Dedifferentiated amniotic fluid mesenchymal stem cell (primary cell): Measurements from ENCODE around the gene SAPCD2.
"Not testable (repeated sequence)": the region's sequence is repeated elsewhere in the genome, so short reads cannot be mapped to it uniquely, and the experiment has no call there.

ENCODE experiments used
- DNase-seq: peaks from one replicate; pipeline ENCODE4 v3.0.0-alpha.2; 2016; ENCODE audit errors: extremely low spot score

Gene SAPCD2

DNA sequence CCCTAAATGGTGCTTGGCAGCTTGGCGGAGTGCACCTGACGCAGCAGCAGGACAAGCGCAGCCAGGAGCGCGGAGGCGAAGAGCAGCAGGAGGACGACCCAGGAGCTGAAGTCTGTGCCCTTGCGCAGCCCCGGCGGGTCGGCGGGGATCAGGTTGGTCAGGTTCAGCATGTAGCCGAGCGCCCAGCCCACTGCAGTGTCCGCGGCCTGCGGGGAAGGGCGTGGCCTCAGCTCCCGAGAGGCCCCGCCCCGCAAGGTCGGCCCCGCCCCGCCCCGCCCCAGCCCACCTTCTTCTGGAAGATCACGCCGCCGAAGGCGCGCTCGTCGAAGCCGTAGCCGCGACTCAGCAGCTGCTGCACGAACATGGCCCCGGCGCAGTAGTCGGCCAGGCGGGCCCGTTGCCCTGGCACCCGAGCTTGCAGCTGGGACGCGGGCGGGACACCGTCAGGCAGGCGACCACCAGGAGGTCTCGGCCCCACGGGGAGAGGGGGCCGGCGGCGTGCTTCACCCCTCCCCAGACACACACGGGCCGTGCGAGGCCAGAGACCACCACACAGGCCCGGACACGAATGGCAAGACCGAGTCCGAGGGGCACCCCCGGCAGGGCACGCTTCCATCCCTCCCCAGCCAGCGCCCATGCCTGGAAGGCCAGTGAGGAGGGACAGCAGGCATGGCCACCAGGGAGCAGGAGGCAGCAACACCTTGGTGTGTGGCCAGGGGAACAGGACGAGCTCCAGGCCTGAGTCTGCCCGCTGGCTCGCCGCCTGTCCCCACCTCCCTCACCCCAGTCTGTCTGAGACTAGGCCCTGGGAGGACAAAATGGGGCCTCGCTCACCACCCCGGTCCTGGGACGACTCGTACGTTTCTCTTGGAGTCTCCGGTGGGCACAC lies 21.5 kb downstream of the SAPCD2 start:
- DNase-seq: no peak

DNA sequence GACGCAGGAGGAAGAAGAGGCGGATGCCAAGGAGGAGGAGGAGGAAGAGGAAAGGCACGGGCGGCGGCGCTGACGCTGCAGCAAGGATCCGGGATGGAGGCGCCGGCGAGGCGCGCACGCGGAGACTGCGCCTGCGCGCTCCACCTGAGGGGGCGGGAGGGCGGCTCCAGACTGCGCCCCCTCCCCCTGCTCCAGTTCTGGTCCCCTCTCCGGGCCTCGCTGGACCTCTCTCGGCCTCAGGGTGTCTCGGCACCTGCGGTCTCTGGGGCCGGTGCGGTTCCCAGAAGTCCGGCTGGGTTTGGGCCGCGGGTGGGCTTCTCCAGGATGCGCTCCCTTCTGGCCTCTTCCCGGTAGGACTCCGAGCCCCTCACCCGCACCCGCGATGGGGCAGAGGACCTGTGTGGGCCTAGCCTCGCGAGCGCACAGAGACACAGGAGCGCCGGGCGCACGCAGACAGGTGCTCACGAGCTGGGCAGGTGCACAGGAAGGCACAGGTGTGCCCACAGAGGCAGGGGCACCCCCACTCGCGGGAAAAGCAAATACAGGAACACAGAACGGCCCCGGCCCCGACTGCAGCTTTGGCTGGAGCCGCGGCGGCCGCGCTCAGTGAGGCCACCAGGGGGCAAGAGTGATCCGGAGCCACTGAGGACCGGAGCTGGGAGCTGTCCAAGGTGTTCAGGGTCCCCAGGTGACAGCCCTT lies 24.1 kb downstream of the SAPCD2 start, which contains the start of gene NPDC1:
Gene NPDC1 (minus strand): TSS at position 90 of the 700 bp plus-strand sequence. CDS start 188 bp downstream, outside the sequence.
- DNase-seq: peak; percentile 61

- no peak for DNase-seq
Measured at GRCh38 chr9:137045294-137046087, 24.9 kb downstream of the SAPCD2 start.

- no peak for DNase-seq
Measured at GRCh38 chr9:137044502-137045177, 25.7 kb downstream of the SAPCD2 start.

DNA sequence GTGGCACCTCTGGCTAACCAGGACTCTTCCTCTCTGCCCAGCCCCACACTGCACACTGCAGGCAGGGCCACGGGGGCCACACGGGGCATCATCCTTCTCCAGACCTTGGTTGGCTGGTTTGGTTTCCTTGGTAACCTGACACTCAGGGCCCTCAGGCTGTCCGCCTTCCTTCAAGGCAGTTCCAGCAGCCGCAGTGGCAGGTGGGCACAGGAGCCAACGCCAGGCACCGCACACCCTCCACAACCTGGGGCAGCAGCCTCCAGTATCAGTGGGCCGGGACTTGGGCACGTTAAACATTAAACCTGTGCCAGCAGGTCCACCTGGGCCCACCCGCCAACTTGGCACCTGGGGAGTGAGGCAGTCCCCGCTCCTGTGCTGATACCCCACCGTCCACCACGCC lies 26.3 kb downstream of the SAPCD2 start:
- no peak for DNase-seq

- no peak for DNase-seq
Measured at GRCh38 chr9:137042751-137043727, 27.3 kb downstream of the SAPCD2 start.

GRCh38 chr9:137041124-137041523 lies 29.2 kb downstream of the SAPCD2 start:
- no peak for DNase-seq

DNA sequence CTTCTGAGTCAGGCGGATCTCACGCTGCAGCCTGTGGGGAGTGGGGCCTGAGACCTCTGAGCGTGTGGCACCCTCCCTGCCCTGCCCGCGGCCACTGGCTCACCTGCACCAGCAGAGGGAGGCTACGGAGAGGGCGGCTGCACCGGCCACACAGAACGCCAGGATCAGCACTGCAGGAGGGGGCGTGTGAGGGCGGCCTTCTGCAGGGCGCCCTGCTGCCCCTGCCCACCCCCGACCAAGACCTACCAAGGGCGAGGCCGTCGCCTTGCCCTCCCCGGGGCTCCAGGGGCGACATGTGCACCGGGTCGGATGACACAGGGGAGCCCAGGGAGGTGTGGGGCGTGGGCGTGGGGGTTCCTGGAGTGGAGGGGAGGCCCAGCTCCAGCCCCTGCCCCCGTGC lies 29.8 kb downstream of the SAPCD2 start:
- DNase-seq: no peak

- no peak for DNase-seq
Measured at GRCh38 chr9:137039611-137040366, 30.6 kb downstream of the SAPCD2 start.

DNA sequence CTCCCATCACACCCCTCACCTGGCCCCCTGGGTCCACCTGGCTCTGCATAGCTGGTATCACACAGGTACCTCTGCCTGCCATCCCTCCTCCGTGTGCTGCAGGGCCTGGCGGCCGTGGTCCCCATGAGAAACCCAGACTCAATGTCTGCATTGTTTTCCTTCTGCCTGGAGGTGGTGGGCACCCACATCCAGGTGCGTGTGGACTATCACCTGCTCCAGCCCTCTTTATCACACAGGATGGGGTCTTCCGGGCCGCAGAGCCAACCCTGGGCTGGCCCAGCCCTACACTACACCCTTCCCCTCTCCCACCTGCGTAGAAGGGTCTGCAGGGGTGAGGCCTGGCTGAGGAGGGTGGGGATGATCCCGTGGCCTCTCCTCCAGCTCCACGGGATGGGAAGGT lies 31.4 kb downstream of the SAPCD2 start:
- DNase-seq: no peak

DNA sequence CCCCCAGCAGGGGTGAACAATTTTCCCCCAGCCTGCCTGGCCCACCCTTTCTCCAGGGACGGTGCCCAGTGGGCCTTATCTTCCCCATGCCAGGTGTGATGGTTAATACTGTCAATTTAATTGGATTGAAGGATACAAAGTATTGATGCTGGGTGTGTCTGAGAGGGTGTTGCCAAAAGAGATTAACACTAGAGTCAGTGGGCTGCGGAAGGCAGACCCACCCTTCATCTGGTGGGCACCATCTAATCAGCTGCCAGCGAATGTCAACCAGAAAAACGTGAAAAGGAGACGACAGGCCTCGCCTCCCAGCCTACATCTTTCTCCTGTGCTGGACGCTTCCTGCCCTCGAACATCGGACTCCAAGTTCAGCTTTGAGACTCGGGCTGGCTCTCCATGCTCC lies 32.9 kb downstream of the SAPCD2 start:
- DNase-seq: no peak

DNA sequence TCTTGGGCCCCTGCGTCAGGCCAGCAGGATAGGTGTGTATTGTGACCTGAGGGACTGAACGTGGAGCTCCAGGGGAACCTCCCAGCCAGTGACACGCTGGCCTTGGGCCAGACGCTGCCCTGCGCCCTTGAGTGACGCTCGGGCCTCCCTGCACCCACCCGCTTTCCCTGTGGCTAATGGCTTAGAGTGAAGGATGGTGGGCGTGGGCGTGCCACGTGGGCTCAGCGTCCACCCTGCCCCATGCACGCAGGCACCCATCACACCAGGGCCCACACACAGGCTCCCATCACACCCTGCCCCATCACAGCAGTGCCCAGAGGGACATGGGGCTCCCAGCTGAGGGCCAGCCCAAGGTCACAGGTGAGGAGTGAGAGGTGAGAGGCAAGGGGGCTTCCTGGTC lies 33.3 kb downstream of the SAPCD2 start:
- no peak for DNase-seq

GRCh38 chr9:137035937-137036336 lies 34.4 kb downstream of the SAPCD2 start:
- DNase-seq: no peak

DNA sequence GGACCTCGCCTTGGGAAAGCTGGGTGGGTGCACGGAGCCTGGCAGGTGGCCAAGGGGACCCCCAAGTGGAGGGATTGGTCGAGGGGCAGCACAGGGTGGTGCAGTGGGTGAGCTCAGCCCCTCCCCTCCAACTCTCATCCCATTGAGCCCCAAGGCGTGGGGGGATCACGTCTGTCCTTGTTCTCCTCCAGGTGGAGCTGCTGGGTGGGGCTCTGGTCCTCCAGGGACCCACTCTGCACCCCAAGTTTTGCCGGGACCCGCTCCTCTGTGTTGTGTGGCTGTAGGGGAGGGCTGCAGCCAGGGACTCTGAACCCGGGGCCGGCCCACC lies 34.9 kb downstream of the SAPCD2 start:
- DNase-seq: no peak

- peak; percentile 63 for DNase-seq
Measured at GRCh38 chr9:137034709-137035506, 35.4 kb downstream of the SAPCD2 start.

- DNase-seq: no peak
Measured at GRCh38 chr9:137034039-137034708, 36.2 kb downstream of the SAPCD2 start.

DNA sequence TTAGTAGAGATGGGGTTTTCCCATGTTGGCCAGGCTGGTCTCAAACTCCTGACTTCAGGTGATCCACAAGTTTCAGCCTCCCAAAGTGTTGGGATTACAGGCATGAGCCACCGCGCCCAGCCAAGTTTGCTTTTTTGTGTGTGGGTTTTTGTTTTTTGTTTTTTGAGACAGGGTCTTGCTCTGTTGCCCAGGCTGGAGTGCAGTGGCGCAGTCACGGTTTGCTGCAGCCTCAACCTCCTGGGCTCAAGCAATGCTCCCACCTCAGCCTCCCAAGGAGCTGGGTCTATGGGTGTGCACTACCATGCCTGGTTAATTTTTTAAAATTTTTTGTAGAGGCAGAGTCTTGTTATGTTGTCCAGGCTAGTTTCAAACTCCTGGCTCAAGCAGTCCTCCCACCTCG lies 36.9 kb downstream of the SAPCD2 start:
- DNase-seq: not testable (repeated sequence)

DNA sequence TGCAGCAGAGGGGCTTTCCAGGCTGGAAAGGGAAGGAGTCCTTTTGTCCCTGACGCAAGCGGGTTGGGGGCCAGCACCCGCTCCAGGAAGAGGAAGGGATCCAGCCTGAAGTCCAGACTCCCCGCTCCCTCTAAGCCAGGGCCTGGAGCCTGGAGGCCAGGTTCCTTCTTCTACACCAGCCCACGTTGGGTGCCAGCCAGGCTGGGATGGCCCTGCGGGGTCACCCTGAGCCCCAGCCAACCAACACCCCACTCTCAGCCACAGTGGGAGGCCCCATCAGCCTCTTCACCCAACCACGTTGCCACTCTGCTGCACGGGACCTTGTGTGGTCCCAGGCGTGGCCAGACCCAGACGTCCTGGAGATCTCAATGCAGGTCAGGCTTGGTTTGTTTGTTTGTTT lies 37.5 kb downstream of the SAPCD2 start:
- DNase-seq: no peak
